HG02642 (cell line): ENCODE results near the gene ZSCAN29.
"Not testable (repeated sequence)": the region's sequence is repeated elsewhere in the genome, so short reads cannot be mapped to it uniquely, and the experiment has no call there.

Experiments used
- ATAC-seq: cut with Tn5 transposase; IDR thresholded peaks from one replicate; pipeline ENCODE4 v1.9.1; 2021; ENCODE audit warnings: mild to moderate bottlenecking; ENCODE audit not compliant: unreplicated experiment, poor library complexity

ZSCAN29 gene

DNA sequence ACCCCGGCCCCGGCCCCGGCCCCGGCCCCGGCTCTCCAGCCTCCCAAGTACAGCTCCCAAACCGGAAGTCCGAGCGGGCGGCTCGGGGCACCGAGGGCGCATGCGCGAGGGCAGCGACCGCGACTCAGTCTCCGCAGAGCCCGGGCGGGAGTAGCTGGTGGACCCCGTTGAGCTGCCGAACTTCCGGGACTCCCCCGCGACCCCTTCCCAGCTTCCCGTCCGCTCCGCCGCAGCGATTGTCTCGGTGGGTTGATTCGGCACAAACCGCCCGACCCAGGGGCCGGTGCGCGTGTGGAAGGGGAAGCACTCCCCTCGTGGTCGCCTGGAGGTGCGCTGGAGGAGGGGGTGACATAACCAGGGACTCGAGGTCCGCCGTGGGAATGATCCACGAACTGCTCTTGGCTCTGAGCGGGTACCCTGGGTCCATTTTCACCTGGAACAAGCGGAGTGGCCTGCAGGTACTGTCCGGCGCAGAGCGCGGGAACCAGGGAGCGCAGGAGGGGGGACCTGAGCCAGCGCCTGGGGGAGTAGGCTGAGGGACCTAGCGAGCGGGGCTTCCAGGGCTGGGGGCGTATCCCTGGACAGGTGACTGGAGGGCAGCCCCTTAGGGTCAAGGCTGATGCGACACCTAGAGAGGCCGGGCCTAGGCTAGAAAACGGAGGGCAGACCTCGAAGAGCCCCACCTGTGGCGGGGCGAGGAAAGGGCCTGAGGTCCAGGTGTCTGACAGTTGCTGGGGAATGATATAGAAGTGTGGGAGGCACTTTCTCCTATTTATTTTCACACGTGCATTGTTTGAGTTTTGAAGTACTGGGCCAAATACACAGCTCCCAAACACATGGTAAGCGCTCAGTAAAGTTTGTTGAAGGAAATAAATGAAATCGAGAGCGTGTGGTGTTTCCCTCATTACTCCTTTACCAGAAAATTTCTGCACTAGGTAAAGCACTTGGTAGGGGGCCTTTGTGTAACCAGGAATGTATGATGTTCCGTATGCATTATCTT, at the start of gene ZSCAN29, which contains the start of gene TUBGCP4:
Gene ZSCAN29, minus strand, starts transcription at position 69 of the 1,000 bp plus-strand sequence. CDS start 1,130 bp downstream, outside the sequence.
Gene TUBGCP4, plus strand, starts transcription at position 127 of the 1,000 bp plus-strand sequence. Its CDS starts 254 bp downstream, at position 381.
- peak; percentile 86 for ATAC-seq

DNA sequence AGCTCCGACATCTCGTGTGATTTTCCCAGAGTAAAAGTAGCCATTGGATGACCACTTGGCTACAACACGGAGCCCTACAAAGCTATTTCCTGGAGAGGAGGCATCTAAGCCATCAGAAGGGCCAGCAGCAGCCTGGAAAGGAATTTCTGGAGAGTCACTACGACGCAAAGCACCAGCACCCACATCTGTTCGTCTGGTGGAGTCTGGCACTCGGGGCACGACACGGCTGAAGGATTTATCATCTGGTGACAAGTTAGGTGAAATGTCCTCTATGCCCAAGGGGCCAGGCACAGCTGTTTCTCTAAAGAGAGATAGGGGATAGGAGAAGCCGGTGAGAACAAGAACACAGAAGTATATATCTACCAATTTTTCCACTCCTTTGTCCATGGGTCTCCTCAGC, 49.6 kb upstream of the ZSCAN29 start:
- no peak for ATAC-seq

DNA sequence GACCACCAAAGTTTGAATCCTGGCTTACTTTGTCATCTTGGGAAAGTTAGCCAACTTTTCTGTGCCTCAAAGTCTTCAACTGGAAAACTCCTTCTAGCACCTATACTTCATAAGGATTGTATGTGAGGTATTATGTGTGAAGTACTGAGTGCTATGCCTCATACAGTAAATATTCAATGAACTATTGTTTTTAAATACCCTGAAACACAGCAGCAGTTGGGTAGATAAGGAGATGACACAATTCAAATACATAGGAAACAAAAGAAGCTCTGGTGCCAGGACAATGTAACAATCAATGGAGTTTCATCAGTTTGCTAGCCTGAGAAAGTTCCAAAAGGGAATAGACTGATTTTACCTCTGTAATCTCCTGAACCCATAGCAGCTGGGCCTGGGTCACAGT, 43.4 kb upstream of the ZSCAN29 start:
- no peak for ATAC-seq

DNA sequence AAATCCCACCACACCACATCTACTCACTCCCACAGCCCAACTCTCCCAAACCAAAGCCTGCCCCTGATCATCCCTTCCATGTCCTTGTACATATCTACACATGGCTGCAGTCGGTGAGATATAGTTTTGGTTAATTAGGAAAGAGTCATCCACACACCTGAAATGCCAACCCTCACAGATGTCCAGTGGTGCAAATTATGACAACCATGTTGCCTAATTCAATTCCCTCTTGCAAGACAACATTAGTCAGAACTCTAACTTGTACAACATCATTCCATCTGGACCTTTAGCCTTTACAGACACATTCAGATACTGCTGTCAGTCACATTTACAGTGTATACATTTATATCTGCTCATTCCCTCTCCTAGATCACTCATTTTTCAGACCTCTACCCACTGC, 41.3 kb upstream of the ZSCAN29 start:
- no peak for ATAC-seq

DNA sequence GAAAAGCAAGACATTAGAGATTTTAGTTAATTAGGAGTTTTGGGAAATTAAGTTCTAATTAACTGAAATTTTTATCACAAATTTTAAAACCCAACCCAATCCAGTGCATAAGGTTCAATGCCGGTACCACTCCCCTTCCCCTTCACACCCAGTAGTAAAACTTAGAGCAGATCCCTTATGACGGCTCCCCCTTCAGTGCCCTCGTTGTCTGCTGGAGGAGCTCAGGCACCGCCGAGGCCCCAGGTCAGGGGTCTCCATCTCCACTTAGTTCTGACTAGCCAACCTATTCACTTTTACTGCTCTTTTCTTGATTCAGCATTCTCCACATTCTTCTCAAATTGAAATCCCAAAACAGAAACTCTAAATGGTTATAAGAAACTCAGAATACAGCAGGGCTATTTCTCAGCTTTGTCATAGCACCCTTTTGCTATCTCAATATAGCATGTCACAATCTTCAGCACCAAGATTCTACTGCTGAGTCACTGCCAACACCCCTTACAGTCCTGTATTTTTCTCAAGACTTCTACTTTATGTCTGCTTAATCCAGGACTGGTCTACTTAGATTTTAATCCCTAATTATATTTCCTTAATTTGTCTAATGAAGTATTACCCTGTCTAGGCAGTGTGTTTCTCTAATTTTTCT, 39.9 kb upstream of the ZSCAN29 start:
- ATAC-seq, result no peak

DNA sequence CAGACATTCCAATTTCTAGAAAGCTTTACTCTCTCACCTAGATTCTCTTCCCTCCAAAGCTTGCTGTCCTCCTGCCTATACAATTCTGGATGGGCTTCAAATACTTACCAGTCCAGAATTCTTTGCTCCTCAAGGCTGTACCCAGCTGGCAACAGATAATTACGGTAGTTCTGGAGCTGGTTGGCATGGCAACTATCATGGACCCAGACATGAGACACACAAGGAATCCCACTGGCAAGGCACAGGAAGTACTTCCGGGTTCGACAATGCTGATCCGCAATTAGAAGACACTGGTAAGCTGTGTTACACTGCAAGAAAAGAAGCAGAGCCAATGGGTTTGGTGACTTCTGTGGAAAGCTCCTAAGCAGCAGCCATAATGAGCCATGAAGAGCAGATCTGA, 37.9 kb upstream of the ZSCAN29 start:
- no peak for ATAC-seq

DNA sequence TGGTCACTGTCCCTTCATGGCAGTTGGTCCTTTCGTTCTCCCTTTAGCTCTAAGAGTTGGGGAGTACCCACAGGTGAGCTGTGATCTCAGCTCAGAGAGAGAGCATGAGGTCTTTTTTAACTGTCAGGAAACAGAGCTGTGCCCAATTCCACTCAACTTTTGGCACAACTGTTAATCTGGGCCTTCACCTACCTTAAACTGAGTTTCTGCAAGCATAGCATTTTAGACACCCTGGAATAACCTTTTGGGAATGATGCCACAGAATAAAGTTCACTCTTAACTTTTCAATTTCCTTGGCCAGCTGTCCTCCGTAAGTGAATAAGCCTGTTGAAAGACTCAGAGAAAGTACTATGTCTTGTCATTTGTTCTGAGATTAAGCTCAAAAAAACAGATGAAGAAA, 36.0 kb upstream of the ZSCAN29 start:
- ATAC-seq, result no peak

DNA sequence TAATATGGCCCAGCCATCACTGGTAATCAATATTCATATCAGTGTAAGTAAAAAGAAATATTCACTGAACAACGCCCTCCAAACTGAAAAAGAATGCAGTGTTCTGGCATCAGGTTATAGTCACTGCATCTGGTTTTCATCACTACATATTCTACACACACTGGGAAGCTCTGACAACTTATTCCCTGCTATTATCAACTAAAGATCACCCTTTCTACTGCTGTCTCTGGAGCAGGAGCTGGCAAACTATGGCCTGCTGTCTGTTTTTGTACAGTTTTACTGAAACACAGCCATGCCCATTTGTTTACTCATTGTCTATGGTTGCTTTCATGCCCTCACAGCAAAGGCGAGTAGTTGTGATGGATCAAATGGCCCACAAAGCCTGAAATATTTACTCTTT, 35.3 kb upstream of the ZSCAN29 start:
- no peak for ATAC-seq

DNA sequence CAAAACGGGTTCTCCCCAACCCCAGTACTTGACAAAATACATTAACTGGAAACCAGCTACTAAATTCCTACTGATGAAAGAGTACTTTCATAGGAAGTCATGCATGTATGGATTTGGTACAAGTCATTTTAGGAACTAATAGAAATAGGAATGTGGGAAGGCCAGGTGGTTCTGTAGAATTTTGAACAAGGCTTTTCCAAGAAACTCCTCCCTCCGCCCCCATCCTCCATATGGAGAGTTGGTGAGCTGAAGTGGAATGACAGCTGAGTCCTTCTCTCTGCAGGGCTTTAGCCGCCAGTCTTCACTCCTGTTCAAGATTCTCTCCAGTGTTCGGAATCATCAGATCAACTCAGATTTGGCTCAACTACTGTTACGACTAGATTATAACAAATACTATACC, 33.3 kb upstream of the ZSCAN29 start:
- ATAC-seq, result no peak

DNA sequence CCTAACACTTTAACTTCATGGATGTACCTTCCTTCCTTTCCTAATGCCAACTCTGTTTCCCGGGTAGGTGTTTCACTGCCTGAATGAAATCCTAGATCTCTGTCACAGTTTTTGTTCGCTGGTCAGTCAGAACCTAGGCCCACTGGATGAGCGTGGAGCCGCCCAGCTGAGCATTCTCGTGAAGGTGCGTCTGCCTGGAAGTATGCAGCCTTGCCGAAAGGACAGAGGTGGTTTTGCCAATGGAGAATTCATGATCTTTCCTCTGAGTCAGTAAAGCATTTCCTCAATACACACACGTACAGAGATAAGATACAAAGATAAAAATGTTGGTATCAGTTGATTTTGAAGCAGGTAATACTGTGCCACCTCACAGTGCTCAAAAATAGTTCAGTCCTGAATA, 32.8 kb upstream of the ZSCAN29 start:
- ATAC-seq, result no peak

DNA sequence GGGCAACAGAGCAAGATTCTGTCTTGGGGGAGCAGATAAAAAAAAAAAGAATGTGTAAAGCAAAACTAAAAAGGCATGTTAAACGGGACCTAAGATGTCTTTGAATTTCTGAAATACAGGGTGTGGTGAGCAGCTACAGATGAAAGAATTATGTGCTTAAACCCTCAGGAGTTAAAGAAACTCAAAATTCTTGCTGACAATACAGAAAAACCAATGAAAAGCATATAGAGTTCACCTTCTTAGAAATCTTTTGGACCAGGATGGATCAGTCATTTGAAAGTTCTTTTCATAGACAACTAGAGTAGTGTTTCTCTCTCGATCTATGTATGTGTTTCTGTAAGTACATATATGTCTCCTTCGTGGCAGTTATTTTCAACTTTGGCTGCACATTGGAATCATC, 31.4 kb upstream of the ZSCAN29 start:
- no peak for ATAC-seq

DNA sequence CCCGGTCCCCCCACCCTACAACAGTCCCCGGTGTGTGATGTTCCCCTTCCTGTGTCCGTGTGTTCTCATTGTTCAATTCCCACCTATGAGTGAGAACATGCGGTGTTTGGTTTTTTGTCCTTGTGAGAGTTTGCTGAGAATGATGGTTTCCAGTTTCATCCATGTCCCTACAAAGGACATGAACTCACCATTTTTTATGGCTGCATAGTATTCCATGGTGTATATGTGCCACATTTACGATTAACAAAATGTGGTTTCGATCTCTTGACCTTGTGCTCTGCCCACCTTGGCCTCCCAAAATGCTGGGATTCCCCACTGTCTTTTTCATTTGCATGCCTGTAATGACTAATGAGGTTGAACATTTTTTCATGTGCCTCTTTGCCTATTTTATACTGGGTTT, 22.7 kb upstream of the ZSCAN29 start:
- not testable (repeated sequence) for ATAC-seq

DNA sequence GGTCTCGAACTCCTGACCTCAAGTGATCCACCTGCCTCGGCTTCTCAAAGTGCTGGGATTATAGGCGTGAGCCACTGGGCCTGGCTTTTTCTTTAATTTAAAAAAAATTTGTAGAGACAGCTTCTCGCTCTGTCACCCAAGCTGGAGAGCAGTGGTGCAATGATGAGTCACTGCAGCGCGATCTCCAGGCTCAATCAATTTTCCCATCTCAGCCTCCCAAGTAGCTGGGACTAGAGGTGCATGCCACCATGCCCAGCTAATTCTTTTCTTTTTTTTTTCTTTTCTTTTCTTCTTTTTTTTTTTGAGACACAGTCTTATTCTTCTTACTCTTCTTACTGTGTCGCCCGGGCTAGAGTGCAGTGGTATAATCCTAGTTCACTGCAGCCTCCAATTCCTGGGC, 19.9 kb upstream of the ZSCAN29 start:
- ATAC-seq, result no peak

DNA sequence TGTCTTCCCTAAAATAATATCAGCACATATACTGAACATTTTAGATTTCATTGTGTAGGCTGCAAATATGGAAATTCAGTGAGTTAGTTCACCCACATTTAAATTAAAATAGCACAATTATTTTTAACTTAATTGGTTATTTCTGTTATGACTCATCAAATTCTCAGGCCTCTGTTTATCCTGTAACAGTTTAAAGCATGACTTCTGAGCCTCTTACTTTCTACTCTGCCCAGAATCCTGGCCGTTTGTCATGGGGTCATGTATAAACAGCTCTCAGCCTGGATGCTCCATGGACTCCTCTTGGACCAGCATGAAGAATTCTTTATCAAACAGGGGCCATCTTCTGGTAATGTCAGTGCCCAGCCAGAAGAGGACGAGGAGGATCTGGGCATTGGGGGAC, 12.2 kb upstream of the ZSCAN29 start:
- ATAC-seq, result no peak

DNA sequence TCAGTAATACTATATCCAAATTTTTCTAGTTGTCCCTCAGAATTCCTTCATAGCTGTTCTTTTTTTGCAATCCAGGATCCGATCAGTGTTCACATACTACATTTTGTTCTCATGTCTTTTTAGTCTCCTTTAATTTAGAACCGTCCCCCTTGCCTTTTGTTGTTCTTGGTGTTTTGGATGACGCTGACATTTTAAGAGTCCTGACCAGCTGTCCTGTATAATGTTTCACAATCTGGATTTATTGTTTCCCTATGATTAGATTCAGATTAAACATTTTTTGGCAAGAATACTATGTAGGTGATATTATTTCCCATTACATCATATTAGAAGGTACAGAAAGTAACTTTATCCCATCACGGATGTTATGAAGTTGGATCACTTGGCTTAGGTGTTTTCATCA, 11.5 kb upstream of the ZSCAN29 start:
- ATAC-seq, result no peak

DNA sequence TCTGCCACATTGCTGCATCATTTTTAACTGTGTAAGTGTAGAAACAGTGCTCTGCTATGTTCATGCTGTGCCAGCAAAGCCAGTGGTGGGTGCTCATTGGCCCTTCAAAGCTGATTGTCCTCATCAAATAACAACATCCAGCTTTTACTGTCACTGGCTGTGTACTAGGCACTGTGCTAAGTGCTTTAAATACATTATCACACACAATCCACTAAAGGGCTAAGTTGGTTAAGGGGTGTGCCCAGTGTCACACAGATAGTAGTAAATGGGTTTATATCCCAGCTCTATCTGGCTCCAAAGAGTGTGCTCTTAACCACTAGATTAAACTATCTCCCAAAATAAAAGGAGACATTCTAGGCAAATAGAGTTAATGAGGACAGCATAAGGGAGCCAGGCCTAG, 7.8 kb upstream of the ZSCAN29 start:
- ATAC-seq, result no peak

DNA sequence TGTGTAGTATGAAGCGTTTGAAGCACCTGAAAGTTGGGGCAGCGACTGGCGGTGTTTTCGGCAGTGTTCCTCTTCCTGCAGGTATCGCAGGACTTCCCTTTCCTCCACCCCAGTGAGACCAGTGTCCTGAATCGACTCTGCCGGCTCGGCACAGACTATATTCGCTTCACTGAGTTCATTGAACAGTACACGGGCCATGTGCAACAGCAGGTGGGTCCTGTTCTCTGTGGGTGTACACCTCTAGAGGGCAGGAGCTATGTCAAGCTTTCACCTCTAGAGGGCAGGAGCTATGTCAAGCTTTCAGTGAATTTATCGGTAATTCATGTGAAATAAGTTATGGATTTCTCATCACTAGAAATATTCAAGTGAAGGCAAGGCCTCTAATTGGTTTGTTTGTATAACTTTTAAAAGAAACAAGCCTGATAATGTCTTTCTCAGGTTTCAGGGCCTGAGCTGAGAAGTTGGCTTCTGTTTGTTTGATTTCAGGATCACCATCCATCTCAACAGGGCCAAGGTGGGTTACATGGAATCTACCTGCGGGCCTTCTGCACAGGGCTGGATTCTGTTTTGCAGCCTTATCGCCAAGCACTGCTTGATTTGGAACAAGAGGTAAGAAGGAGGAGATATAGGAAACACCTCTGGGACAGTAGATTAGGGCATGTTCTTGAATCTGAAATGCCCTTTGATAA, 5.3 kb upstream of the ZSCAN29 start:
- no peak for ATAC-seq

DNA sequence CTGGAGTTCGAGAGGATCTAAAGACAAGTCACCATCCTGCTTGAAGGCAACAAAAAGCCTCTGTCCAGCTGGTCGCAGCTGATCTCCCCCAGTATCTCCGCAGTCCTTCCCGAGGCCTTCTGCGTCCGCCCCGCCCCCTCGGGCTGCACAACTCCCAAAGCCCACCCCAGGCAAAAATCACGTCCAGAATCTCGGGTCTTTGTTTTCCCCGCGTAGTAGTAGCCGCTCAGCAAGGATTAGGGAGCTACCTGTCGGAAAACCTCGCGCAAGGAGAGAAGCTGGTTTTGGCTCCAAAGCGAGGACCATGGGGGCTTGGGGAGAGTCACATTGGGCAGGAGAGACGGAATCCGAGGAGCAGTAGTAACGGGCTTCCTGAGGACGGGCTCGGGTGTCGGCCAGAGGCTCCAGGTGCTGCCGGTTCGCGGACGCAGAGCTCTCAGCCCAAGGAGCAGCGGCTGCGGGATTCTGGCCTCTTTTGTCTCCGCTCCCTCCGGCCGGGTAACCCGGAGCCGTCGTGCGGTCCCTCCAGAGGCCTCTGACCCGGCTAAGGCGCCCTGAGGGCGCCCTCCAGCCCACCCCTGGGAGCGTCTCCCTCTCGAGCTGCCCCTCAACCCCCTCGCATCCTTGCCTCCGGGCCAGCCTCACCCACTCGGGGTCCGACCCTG, 401 bp downstream of the ZSCAN29 start:
- ATAC-seq, result no peak

DNA sequence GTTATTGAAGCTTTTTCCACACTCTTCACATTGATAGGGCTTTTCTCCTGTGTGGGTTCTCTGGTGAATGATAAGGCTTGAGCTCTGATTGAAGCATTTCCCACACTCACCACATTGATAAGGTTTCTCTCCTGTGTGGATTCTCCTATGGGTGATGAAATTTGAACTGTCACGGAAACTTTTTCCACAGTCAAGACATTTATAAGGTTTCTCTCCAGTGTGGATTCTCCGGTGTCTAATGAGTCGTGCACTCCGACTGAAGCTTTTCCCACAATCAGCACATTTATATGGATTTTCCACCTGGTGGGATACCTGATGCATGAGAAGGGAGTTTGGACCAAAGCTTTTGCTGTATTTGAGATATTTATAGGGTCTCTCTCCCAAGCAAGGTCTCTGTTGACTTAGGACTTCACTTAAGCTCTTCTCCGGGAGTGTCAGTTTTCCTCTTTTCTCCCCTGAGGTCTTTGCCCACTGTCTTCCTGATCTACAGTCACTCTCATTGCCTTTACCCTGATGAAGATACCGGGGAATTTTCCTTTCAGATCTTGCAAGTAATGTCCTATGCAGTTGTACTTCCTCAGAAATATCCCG, 9.4 kb downstream of the ZSCAN29 start:
- ATAC-seq, result no peak

DNA sequence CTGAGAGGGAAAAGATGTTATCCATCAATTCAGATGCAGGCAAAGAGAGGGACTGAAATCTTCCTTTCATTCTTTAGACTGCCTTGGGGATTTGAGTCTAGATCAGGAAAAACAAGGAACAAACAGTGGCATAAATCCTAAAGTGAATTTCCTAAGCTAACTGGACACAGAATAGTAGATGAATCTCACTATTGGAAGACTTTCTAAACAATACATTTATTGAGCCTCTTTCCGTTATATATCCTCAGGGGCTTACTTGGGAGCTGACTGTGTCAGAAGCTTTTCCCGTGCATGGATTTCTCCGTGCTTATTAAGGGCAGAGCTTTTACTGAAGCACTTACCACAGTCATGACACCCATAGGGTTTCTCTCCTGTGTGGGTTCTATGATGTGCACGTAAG, 10.0 kb downstream of the ZSCAN29 start:
- ATAC-seq, result no peak
